Endothelial cell of umbilical vein (primary cell): ENCODE data around the gene PTPRD. TPM values are rescaled to one million over a fixed set of nuclear protein-coding genes. Genes with fewer than 3 reads are reported as not detected.

Experiments used
- BruUV-seq: library from RNA; stranded (reverse); fragments of 400-500 nt; replicated peaks from 2 replicates; lab custom pipeline; 2021; lab: Mats Ljungman, UMichigan
- CTCF ChIA-PET: fragments of 300-600, 350-600 bp; sonication (Branson Sonifier 250); formaldehyde crosslinking; loops from one replicate; lab custom pipeline; 2021; ENCODE audit warnings: antibody characterized with exemption, inconsistent platforms; lab: Charles Lee
- POLR2A ChIA-PET: fragments of 300-600, 350-600 bp; sonication (Branson Sonifier 250); formaldehyde crosslinking; loops from one replicate; lab custom pipeline; 2021; ENCODE audit warnings: antibody characterized with exemption, inconsistent platforms; lab: Charles Lee
- DNase-seq: peaks from one replicate; pipeline ENCODE4 v3.0.0-alpha.2; 2011; ENCODE audit warnings: low read depth, low spot score
- FAIRE-seq: peaks from 2 replicates; lab custom pipeline; 2011; peaks lifted over from hg19 to GRCh38; lab: Jason Lieb, UNC
- H2AFZ ChIP-seq: 2 replicates; pipeline ENCODE4 v1.6.0; 2012; ENCODE audit warnings: low read depth, low read length, control low read depth, inconsistent platforms
- H3K27ac ChIP-seq: 2 replicates; pipeline ENCODE4 v1.5.1; 2011; ENCODE audit warnings: low read depth, mild to moderate bottlenecking, control low read depth, low read length, moderate library complexity; ENCODE audit not compliant: insufficient read depth
- H3K27me3 ChIP-seq, 2 experiments: 2 replicates each; pipeline versions ENCODE4 v1.6.0 to v1.6.1; 2011; ENCODE audit warnings: low read length in 2 of 2, mixed read lengths in 1 of 2; ENCODE audit not compliant: control insufficient read depth in 2 of 2, insufficient read depth in 2 of 2
- H3K36me3 ChIP-seq, 2 experiments: 2 replicates in 1 of 2; 3 replicates in 1 of 2; pipeline ENCODE4 v1.5.1; 2011; ENCODE audit warnings: low read length in 2 of 2, mild to moderate bottlenecking in 1 of 2, moderate library complexity in 1 of 2; ENCODE audit not compliant: control insufficient read depth in 2 of 2, insufficient read depth in 2 of 2; ENCODE audit errors: extremely low read depth in 1 of 2
- H3K4me1 ChIP-seq: 3 replicates; pipeline ENCODE4 v1.5.1; 2011; ENCODE audit warnings: mild to moderate bottlenecking, low read length; ENCODE audit not compliant: control insufficient read depth, insufficient read depth; ENCODE audit errors: extremely low read depth
- H3K4me2 ChIP-seq: 2 replicates; pipeline ENCODE4 v1.6.1; 2011; ENCODE audit warnings: low read length, control low read depth, mixed read lengths; ENCODE audit not compliant: insufficient read depth
- H3K4me3 ChIP-seq, 3 experiments: fragments of 200-600 bp in 1 of 3; sonication (generic), shearing (Covaris generic) in 1 of 3; replicated peaks in 1 of 3; 2 replicates each; pipeline ENCODE4 v1.5.1; 2011 to 2016; ENCODE audit warnings: control low read depth in 3 of 3, low read length in 3 of 3, mild to moderate bottlenecking in 2 of 3, inconsistent platforms in 1 of 3, low read depth in 1 of 3, moderate library complexity in 1 of 3; ENCODE audit not compliant: insufficient read depth in 1 of 3
- H3K79me2 ChIP-seq: 2 replicates; pipeline ENCODE4 v1.6.0; 2012; ENCODE audit warnings: low read length, inconsistent platforms; ENCODE audit not compliant: control insufficient read depth, insufficient read depth
- H3K9ac ChIP-seq: replicated peaks from 2 replicates; pipeline ENCODE3; 2011; ENCODE audit warnings: low read length, control low read depth; ENCODE audit not compliant: insufficient read depth; ENCODE audit errors: extremely low read depth
- H3K9me1 ChIP-seq: replicated peaks from 3 replicates; pipeline ENCODE4 v1.6.0; 2011; ENCODE audit warnings: mild to moderate bottlenecking, low read length; ENCODE audit not compliant: control insufficient read depth, insufficient read depth; ENCODE audit errors: extremely low read depth
- H3K9me3 ChIP-seq: replicated peaks from 2 replicates; pipeline ENCODE4 v1.5.1; 2012; ENCODE audit warnings: low read length, inconsistent platforms; ENCODE audit not compliant: control insufficient read depth, insufficient read depth
- H4K20me1 ChIP-seq: replicated peaks from 2 replicates; pipeline ENCODE3; 2011; ENCODE audit warnings: mild to moderate bottlenecking, low read length; ENCODE audit not compliant: control insufficient read depth, insufficient read depth; ENCODE audit errors: extremely low read depth
- EZH2 ChIP-seq: IDR thresholded peaks from 2 replicates; pipeline ENCODE4 v1.6.1; 2012; ENCODE audit warnings: borderline replicate concordance, low read depth, mild to moderate bottlenecking, moderate library complexity, low read length, inconsistent platforms; ENCODE audit not compliant: severe bottlenecking
- FOS ChIP-seq: IDR thresholded peaks from 2 replicates; pipeline ENCODE4 v1.6.1; 2011; ENCODE audit warnings: mild to moderate bottlenecking, low read length, moderate library complexity, borderline replicate concordance; ENCODE audit not compliant: insufficient read depth
- GATA2 ChIP-seq: IDR thresholded peaks from 2 replicates; pipeline ENCODE4 v1.7.0; 2011; ENCODE audit warnings: low read depth, mild to moderate bottlenecking, moderate library complexity, mixed read lengths, low read length; ENCODE audit not compliant: insufficient read length, insufficient read depth
- JUN ChIP-seq: IDR thresholded peaks from 2 replicates; pipeline ENCODE4 v1.6.1; 2011; ENCODE audit warnings: borderline replicate concordance, low read depth; ENCODE audit not compliant: insufficient read length, insufficient read depth
- MYC ChIP-seq: IDR thresholded peaks from one replicate; pipeline ENCODE4 v1.6.1; 2011; ENCODE audit warnings: mild to moderate bottlenecking, low read depth, low read length
- POLR2A ChIP-seq: IDR thresholded peaks from 2 replicates; pipeline ENCODE4 v1.6.1; 2012; ENCODE audit warnings: low read depth, mild to moderate bottlenecking, control low read depth, low read length
- POLR2AphosphoS5 ChIP-seq: IDR thresholded peaks from 2 replicates; pipeline ENCODE4 v1.6.1; 2012; ENCODE audit warnings: low read depth, mild to moderate bottlenecking, control low read depth, low read length, moderate library complexity; ENCODE audit not compliant: insufficient read depth
- dilution Hi-C: fragments of 300-500 bp; cut with MboI; formaldehyde crosslinking; loops from one replicate; pipeline ENCODE4 v1.15.0; 2019; ENCODE audit warnings: low sequenced_read_pairs; ENCODE audit not compliant: extremely low pct_ligation_motif_present
- intact Hi-C: fragments of 100-400 bp; cut with micrococcal nuclease; formaldehyde crosslinking; loops from one replicate; pipeline ENCODE4 v1.10.0; 2022
- polyA plus RNA-seq, 4 experiments: library from polyadenylated mRNA; depleted of rRNA in 3 of 4; stranded (reverse) in 3 of 4; unstranded in 1 of 4; fragments of >200 nt; gene quantifications; 2 replicates each; pipeline versions ENCODE4 v1.2.1 to v1.2.3, GENCODE V29; 2011 to 2012; ENCODE audit warnings: missing spikeins in 1 of 4
- total RNA-seq: library from RNA; stranded (reverse); gene quantifications from 2 replicates; pipeline ENCODE4 v1.2.3, GENCODE V29; 2021
- TF ChIP-seq, protein P1 (sequence below), 2 donors: IDR thresholded peaks; 1 replicate in 1 of 2; 2 replicates in 1 of 2; pipeline ENCODE4 v1.5.1; 2011; ENCODE audit warnings: low read length in 2 of 2, mild to moderate bottlenecking in 2 of 2, moderate library complexity in 2 of 2, control low read depth in 1 of 2, inconsistent platforms in 1 of 2, low read depth in 1 of 2; ENCODE audit not compliant: insufficient read depth in 1 of 2; ENCODE audit errors: extremely low read depth in 1 of 2
- TF ChIP-seq, protein P2 (sequence below): IDR thresholded peaks from 2 replicates; pipeline ENCODE4 v1.6.1; 2011; ENCODE audit not compliant: insufficient read depth, insufficient read length

The PTPRD gene
- total and polyA plus RNA-seq, 2 donors (not counting 3 experiments of a cell fraction or from before 2014, with no cell fraction given), result 5.5 to 5.7 TPM

GRCh38 chr9:8558176-8558575 is 2054.6 kb downstream of the PTPRD start:
- no peak for FAIRE-seq
- ChIA-PET CTCF (no interaction called here), POLR2A (no interaction called here)
- TF ChIP-seq JUN (peak; percentile 27), POLR2A (no peak), FOS (peak; percentile 53)
- no peak overlapping the region for H3K9ac ChIP-seq
- peaks cover 6% of the 10 kb centered on the region for H3K4me1 ChIP-seq
- no peaks in the 10 kb centered on the region for H3K9me3 ChIP-seq
- H3K27me3 ChIP-seq, result no peaks in the 10 kb centered on the region
- H3K4me2 ChIP-seq, result no peak overlapping the region
- no peaks in the 10 kb centered on the region for H3K79me2 ChIP-seq
- H3K36me3 ChIP-seq, result no peaks in the 10 kb centered on the region
- BruUV-seq, result no TSS peak
- intact Hi-C loops, result no loop called here
- DNase-seq, result peak; percentile 14
- no peaks in the 10 kb centered on the region for H3K9me1 ChIP-seq
- H4K20me1 ChIP-seq, result no peaks in the 10 kb centered on the region
- no peak overlapping the region for H3K27ac ChIP-seq
- H2AFZ ChIP-seq, result no peak overlapping the region
- H3K4me3 ChIP-seq, result no peak overlapping the region
- dilution Hi-C loops, result no loop called here

DNA sequence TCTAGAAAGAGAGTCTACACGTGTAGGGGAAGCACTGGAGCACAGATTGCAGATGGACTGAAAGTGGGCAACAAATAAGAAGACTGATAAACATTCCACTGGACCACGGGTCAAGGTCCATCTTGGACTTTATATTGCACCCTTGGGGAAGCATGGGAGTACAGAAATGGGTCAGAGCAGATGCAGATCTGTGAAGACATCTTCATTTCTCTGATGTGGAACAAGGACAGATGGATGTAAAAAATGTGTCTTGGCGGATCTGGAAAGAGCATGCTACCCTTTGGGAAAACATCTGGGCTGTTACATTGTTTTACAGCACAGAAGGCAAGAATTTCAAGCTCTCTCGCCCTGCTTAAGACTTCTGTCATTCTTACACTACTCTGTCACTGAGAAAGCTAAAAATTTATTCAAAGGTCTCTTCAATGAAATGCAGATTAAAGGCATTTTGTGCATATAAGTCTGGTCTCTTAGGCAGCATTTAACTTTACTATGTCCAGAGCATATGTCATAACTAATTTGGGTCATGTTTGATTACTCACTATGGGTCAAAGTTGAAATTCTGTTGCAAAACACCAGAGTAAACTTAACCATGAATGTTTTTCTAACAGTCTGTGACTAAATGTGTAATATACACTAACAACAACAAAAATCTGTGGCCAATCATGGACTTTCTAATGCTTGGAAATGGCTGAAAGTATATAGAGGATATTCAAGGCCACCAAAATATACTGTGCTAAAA is 2056.9 kb downstream of the PTPRD start:
- no peaks in the 10 kb centered on the region for H3K27me3 ChIP-seq
- TF ChIP-seq POLR2AphosphoS5 (no peak), EZH2 (no peak), FOS (no peak), GATA2 (no peak), JUN (no peak), POLR2A (no peak), MYC (no peak)
- TF ChIP-seq, protein P1, sequence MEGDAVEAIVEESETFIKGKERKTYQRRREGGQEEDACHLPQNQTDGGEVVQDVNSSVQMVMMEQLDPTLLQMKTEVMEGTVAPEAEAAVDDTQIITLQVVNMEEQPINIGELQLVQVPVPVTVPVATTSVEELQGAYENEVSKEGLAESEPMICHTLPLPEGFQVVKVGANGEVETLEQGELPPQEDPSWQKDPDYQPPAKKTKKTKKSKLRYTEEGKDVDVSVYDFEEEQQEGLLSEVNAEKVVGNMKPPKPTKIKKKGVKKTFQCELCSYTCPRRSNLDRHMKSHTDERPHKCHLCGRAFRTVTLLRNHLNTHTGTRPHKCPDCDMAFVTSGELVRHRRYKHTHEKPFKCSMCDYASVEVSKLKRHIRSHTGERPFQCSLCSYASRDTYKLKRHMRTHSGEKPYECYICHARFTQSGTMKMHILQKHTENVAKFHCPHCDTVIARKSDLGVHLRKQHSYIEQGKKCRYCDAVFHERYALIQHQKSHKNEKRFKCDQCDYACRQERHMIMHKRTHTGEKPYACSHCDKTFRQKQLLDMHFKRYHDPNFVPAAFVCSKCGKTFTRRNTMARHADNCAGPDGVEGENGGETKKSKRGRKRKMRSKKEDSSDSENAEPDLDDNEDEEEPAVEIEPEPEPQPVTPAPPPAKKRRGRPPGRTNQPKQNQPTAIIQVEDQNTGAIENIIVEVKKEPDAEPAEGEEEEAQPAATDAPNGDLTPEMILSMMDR (IDR thresholded peaks at IDR 0.05; ENCODE audit: extremely low read depth in 1 of 2, insufficient read depth in 1 of 2, low read depth in 1 of 2, low read length in 2 of 2), result no peak
- TF ChIP-seq, protein P2, sequence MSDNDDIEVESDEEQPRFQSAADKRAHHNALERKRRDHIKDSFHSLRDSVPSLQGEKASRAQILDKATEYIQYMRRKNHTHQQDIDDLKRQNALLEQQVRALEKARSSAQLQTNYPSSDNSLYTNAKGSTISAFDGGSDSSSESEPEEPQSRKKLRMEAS, result no peak
- dilution Hi-C loops (no loop called here), intact Hi-C loops (no loop called here)
- H3K9me1 ChIP-seq, result no peaks in the 10 kb centered on the region
- no TSS peak for BruUV-seq
- H3K9ac ChIP-seq, result no peak overlapping the region
- H3K4me3 ChIP-seq, result no peak overlapping the region
- H3K27ac ChIP-seq, result no peak overlapping the region
- no peak overlapping the region for H3K4me2 ChIP-seq
- H3K4me1 ChIP-seq, result peaks cover 6% of the 10 kb centered on the region
- no peaks in the 10 kb centered on the region for H4K20me1 ChIP-seq
- ChIA-PET CTCF (interaction anchor here (1.2 kb wide), 1 partner anchor 13 kb away, joined by 4 read pairs; no protein-coding TSS in a partner anchor), POLR2A (no interaction called here)
- no peak for FAIRE-seq
- H3K36me3 ChIP-seq, result no peaks in the 10 kb centered on the region
- no peaks in the 10 kb centered on the region for H3K79me2 ChIP-seq
- H2AFZ ChIP-seq, result no peak overlapping the region
- DNase-seq, result no peak
- no peaks in the 10 kb centered on the region for H3K9me3 ChIP-seq
